Upper lobe of left lung (tissue), 4 donors: Measurements from ENCODE around the gene DNMT3L.

Source experiments
- EP300 ChIP-seq, 4 donors: sonication (generic); formaldehyde crosslinking; IDR thresholded peaks; one replicate each; pipeline ENCODE4 v1.5.1; 2017; ENCODE audit warnings: antibody characterized with exemption in 4 of 4, control low read depth in 2 of 4
- POLR2A ChIP-seq, 4 donors: fragments of 450-650 bp; IDR thresholded peaks; one replicate each; pipeline ENCODE4 v1.5.1; 2016 to 2017; ENCODE audit warnings: antibody characterized with exemption in 4 of 4, mild to moderate bottlenecking in 2 of 4
- TF ChIP-seq, protein P1 (sequence below), 6 experiments: fragments of 450-650 bp in 4 of 6; fragments of 200-600 bp in 2 of 6; sonication (generic) in 2 of 6; IDR thresholded peaks; one replicate each; pipeline ENCODE4 v1.5.1; 2016 to 2019; ENCODE audit warnings: antibody characterized with exemption in 6 of 6

DNA sequence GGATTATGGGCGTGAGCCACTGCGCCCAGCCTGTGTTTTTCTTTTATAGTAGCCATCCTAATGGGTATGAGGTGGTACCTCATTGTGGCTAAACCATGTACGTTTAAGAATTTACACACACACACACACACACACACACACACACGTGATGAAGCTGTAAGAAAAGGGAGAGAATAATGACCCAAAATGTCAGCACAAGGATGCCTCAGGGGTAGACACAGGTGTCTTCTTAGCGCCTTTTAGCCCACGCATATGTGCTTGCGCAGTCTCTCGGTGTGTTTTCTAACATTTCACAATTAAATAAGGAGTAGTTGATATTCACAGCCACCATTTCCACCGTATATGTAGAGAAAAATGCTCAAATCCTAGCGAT, 37.4 kb upstream of the DNMT3L start:
- TF ChIP-seq, protein P1, sequence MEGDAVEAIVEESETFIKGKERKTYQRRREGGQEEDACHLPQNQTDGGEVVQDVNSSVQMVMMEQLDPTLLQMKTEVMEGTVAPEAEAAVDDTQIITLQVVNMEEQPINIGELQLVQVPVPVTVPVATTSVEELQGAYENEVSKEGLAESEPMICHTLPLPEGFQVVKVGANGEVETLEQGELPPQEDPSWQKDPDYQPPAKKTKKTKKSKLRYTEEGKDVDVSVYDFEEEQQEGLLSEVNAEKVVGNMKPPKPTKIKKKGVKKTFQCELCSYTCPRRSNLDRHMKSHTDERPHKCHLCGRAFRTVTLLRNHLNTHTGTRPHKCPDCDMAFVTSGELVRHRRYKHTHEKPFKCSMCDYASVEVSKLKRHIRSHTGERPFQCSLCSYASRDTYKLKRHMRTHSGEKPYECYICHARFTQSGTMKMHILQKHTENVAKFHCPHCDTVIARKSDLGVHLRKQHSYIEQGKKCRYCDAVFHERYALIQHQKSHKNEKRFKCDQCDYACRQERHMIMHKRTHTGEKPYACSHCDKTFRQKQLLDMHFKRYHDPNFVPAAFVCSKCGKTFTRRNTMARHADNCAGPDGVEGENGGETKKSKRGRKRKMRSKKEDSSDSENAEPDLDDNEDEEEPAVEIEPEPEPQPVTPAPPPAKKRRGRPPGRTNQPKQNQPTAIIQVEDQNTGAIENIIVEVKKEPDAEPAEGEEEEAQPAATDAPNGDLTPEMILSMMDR (IDR thresholded peaks at IDR 0.05): no peak
- TF ChIP-seq EP300 (IDR thresholded peaks at IDR 0.05) (no peak), POLR2A (IDR thresholded peaks at IDR 0.05) (no peak)
